HEK293 (cell line): Measurements from ENCODE around the gene EML1.

ENCODE experiments used
- CTCF ChIA-PET: fragments of 350-600 bp; formaldehyde crosslinking; extraction: SDS; loops from one replicate; lab custom pipeline; 2021; ENCODE audit warnings: antibody characterized with exemption; lab: Yijun Ruan, JAX
- POLR2A ChIA-PET: fragments of 300-600 bp; formaldehyde crosslinking; extraction: SDS; loops from one replicate; lab custom pipeline; 2020; ENCODE audit warnings: antibody characterized with exemption, inconsistent platforms; lab: Yijun Ruan, JAX
- H3K27ac ChIP-seq: fragments of 200-500 bp; sonication (Bioruptor generic); 2 replicates; pipeline ENCODE4 v1.5.1; 2014; ENCODE audit warnings: low read depth, low read length, control low read depth, inconsistent platforms; ENCODE audit errors: extremely low read depth
- H3K36me3 ChIP-seq, 2 experiments: fragments of 200-500 bp in 1 of 2; sonication (Bioruptor generic) in 1 of 2; 1 replicate in 1 of 2; 2 replicates in 1 of 2; pipeline ENCODE4 v1.5.1; 2014 to 2017; ENCODE audit warnings: inconsistent platforms in 2 of 2, low read length in 2 of 2; ENCODE audit not compliant: control insufficient read depth in 2 of 2, insufficient read depth in 1 of 2
- H3K4me1 ChIP-seq: fragments of 200-500 bp; sonication (Bioruptor generic); 2 replicates; pipeline ENCODE4 v1.5.1; 2014; ENCODE audit warnings: mild to moderate bottlenecking, low read length, inconsistent platforms; ENCODE audit not compliant: control insufficient read depth, insufficient read depth
- H3K4me3 ChIP-seq: 2 replicates; pipeline ENCODE4 v1.5.1; 2011; ENCODE audit warnings: low read depth, mild to moderate bottlenecking, control low read depth, low read length, moderate library complexity
- H3K9me3 ChIP-seq: fragments of 200-500 bp; sonication (Bioruptor generic); 2 replicates; pipeline ENCODE4 v1.5.1; 2014; ENCODE audit warnings: low read depth, low read length, inconsistent platforms; ENCODE audit not compliant: control insufficient read depth, insufficient read depth
- ATF2 ChIP-seq: fragments of 450-650 bp; formaldehyde crosslinking; IDR thresholded peaks from 2 replicates; pipeline ENCODE4 v1.5.1; 2016; ENCODE audit warnings: missing biosample characterization, missing genetic modification characterization, low read depth
- HOXA7 ChIP-seq: sonication (generic); formaldehyde crosslinking; IDR thresholded peaks from 2 replicates; pipeline ENCODE4 v1.8.1; 2022; ENCODE audit warnings: missing genetic modification reagents, borderline replicate concordance
- KLF10 ChIP-seq: fragments of 450-650 bp; IDR thresholded peaks from 2 replicates; pipeline ENCODE4 v1.5.1; 2018; ENCODE audit warnings: missing biosample characterization, mild to moderate bottlenecking, missing genetic modification characterization
- KLF16 ChIP-seq: fragments of 450-650 bp; formaldehyde crosslinking; IDR thresholded peaks from 2 replicates; pipeline ENCODE4 v1.5.1; 2017; ENCODE audit warnings: missing biosample characterization, missing genetic modification characterization
- REPIN1 ChIP-seq: fragments of 450-650 bp; formaldehyde crosslinking; IDR thresholded peaks from 2 replicates; pipeline ENCODE4 v1.5.1; 2017; ENCODE audit warnings: missing biosample characterization, missing genetic modification characterization, low read depth
- SP7 ChIP-seq: fragments of 450-650 bp; formaldehyde crosslinking; IDR thresholded peaks from 2 replicates; pipeline ENCODE4 v1.5.1; 2016; ENCODE audit warnings: missing biosample characterization, missing genetic modification characterization
- YY1 ChIP-seq: fragments of 450-650 bp; formaldehyde crosslinking; IDR thresholded peaks from 2 replicates; pipeline ENCODE4 v1.5.1; 2018; ENCODE audit warnings: missing biosample characterization, missing genetic modification characterization
- ZBTB11 ChIP-seq: fragments of 450-650 bp; formaldehyde crosslinking; conservative IDR thresholded peaks from 2 replicates; pipeline ENCODE4 v1.5.1; 2016; ENCODE audit warnings: low read depth, missing biosample characterization, missing genetic modification characterization
- ZFHX2 ChIP-seq: fragments of 450-650 bp; formaldehyde crosslinking; conservative IDR thresholded peaks from 2 replicates; pipeline ENCODE4 v1.5.1; 2016; ENCODE audit warnings: missing biosample characterization, missing genetic modification characterization
- ZFP3 ChIP-seq: fragments of 450-650 bp; formaldehyde crosslinking; IDR thresholded peaks from 2 replicates; pipeline ENCODE4 v1.5.1; 2016; ENCODE audit warnings: low read depth, missing biosample characterization, missing genetic modification characterization
- ZNF184 ChIP-seq: fragments of 450-650 bp; IDR thresholded peaks from 2 replicates; pipeline ENCODE4 v1.5.1; 2018; ENCODE audit warnings: missing biosample characterization, mild to moderate bottlenecking, missing genetic modification characterization
- ZNF24 ChIP-seq: fragments of 450-650 bp; formaldehyde crosslinking; IDR thresholded peaks from 2 replicates; pipeline ENCODE4 v1.5.1; 2016; ENCODE audit warnings: missing biosample characterization, missing genetic modification characterization
- ZNF324 ChIP-seq: fragments of 450-650 bp; formaldehyde crosslinking; IDR thresholded peaks from 2 replicates; pipeline ENCODE4 v1.5.1; 2016; ENCODE audit warnings: missing biosample characterization, missing genetic modification characterization
- ZNF664 ChIP-seq: fragments of 450-650 bp; formaldehyde crosslinking; IDR thresholded peaks from 2 replicates; pipeline ENCODE4 v1.5.1; 2016; ENCODE audit warnings: missing biosample characterization, missing genetic modification characterization
- ZNF707 ChIP-seq: fragments of 450-650 bp; formaldehyde crosslinking; IDR thresholded peaks from 2 replicates; pipeline ENCODE4 v1.5.1; 2016; ENCODE audit warnings: missing biosample characterization, missing genetic modification characterization
- ZNF830 ChIP-seq: fragments of 450-650 bp; IDR thresholded peaks from 2 replicates; pipeline ENCODE4 v1.5.0; 2018; ENCODE audit warnings: missing biosample characterization, missing genetic modification characterization, low read depth, mild to moderate bottlenecking, moderate library complexity
- ZSCAN4 ChIP-seq: fragments of 450-650 bp; formaldehyde crosslinking; IDR thresholded peaks from 2 replicates; pipeline ENCODE4 v1.5.1; 2017; ENCODE audit warnings: missing biosample characterization, missing genetic modification characterization

Gene EML1

GRCh38 chr14:99756796-99757195 lies 36.4 kb upstream of the EML1 start:
- Histone ChIP-seq H3K9me3 (no peaks in the 10 kb centered on the region), H3K36me3 (no peaks in the 10 kb centered on the region), H3K4me3 (no peak overlapping the region), H3K27ac (no peak overlapping the region), H3K4me1 (peaks cover 6% of the 10 kb centered on the region; the same call in 1 of the 2 replicates)
- CTCF ChIA-PET: no interaction called here
- POLR2A ChIA-PET: no interaction called here
- no peak for TF ChIP-seq ATF2
- no peak for TF ChIP-seq ZFP3 (tag by site-specific recombination)
- TF ChIP-seq ZNF830 (tag by site-specific recombination): no peak
- no peak for TF ChIP-seq ZNF184 (tag by site-specific recombination)
- TF ChIP-seq REPIN1: no peak
- TF ChIP-seq KLF16 (tag by site-specific recombination): no peak
- TF ChIP-seq SP7: no peak
- TF ChIP-seq ZSCAN4 (tag by site-specific recombination): no peak
- TF ChIP-seq ZNF24 (tag by site-specific recombination): no peak
- no peak for TF ChIP-seq ZNF707 (tag by site-specific recombination)
- no peak for TF ChIP-seq ZNF324
- no peak for TF ChIP-seq KLF10 (tag by site-specific recombination)

- H3K9me3 ChIP-seq: no peaks in the 10 kb centered on the region
- H3K27ac ChIP-seq: no peak overlapping the region
- H3K4me3 ChIP-seq: no peak overlapping the region
- ChIA-PET CTCF (interaction anchor here (0.6 kb wide), 1 partner anchor 20 kb away, joined by 4 read pairs; no protein-coding TSS in a partner anchor), POLR2A (no interaction called here)
- no peak for TF ChIP-seq YY1 (tag by site-specific recombination)
- TF ChIP-seq ZBTB11 (tag by site-specific recombination): no peak
- TF ChIP-seq ZFHX2 (tag by site-specific recombination): peak; percentile 55
- no peak for TF ChIP-seq HOXA7
- TF ChIP-seq ZNF664 (tag by site-specific recombination): peak; percentile 91
- peaks cover 1% of the 10 kb centered on the region; the same call in 1 of the 2 replicates for H3K4me1 ChIP-seq
- H3K36me3 ChIP-seq: no peaks in the 10 kb centered on the region
These were observed 35.7 kb upstream of the EML1 start for GRCh38 chr14:99757331-99758070.
